Mesendoderm (in vitro differentiated cells): Measurements from ENCODE around the gene SSTR4. TPM values are rescaled to one million over a fixed set of nuclear protein-coding genes. Genes with fewer than 3 reads are reported as not detected.
"Not testable (repeated sequence)": the region's sequence is repeated elsewhere in the genome, so short reads cannot be mapped to it uniquely, and the experiment has no call there.

ENCODE experiments used
- DNase-seq: peaks from one replicate; pipeline ENCODE4 v3.0.0; 2013
- H2AK5ac ChIP-seq: 2 replicates; pipeline ENCODE4 v1.6.1; 2013; ENCODE audit warnings: low read length, inconsistent platforms
- H2BK120ac ChIP-seq: 2 replicates; pipeline ENCODE4 v1.6.1; 2013; ENCODE audit warnings: low read depth, mild to moderate bottlenecking, low read length, moderate library complexity, mixed read lengths
- H2BK15ac ChIP-seq: replicated peaks from 2 replicates; pipeline ENCODE4 v1.6.1; 2013; ENCODE audit warnings: low read depth, mild to moderate bottlenecking, moderate library complexity
- H2BK5ac ChIP-seq: 2 replicates; pipeline ENCODE4 v1.6.1; 2013; ENCODE audit warnings: low read length, inconsistent platforms
- H3K18ac ChIP-seq: 2 replicates; pipeline ENCODE4 v1.6.1; 2013; ENCODE audit warnings: mild to moderate bottlenecking, low read length, mixed read lengths
- H3K23ac ChIP-seq: one replicate; pipeline ENCODE4 v1.6.1; 2013; ENCODE audit warnings: low read length
- H3K27ac ChIP-seq: 2 replicates; pipeline ENCODE4 v1.5.1; 2013; ENCODE audit warnings: low read depth, mild to moderate bottlenecking, inconsistent platforms, low read length, moderate library complexity
- H3K27me3 ChIP-seq: 2 replicates; pipeline ENCODE4 v1.6.1; 2013; ENCODE audit warnings: low read length, control low read depth, mild to moderate bottlenecking, inconsistent platforms; ENCODE audit not compliant: insufficient read depth, poor library complexity
- H3K36me3 ChIP-seq: 2 replicates; pipeline ENCODE4 v1.6.1; 2013; ENCODE audit warnings: low read length, inconsistent platforms; ENCODE audit not compliant: control insufficient read depth, insufficient read depth
- H3K4ac ChIP-seq: one replicate; pipeline ENCODE4 v1.6.1; 2013; ENCODE audit warnings: low read depth, mild to moderate bottlenecking, low read length, moderate library complexity
- H3K4me1 ChIP-seq: 2 replicates; pipeline ENCODE4 v1.6.1; 2013; ENCODE audit warnings: low read depth, low read length, inconsistent platforms; ENCODE audit not compliant: control insufficient read depth
- H3K4me2 ChIP-seq: 2 replicates; pipeline ENCODE4 v1.6.1; 2013; ENCODE audit warnings: low read length
- H3K4me3 ChIP-seq: 2 replicates; pipeline ENCODE4 v1.5.1; 2013; ENCODE audit warnings: mild to moderate bottlenecking, low read length
- H3K56ac ChIP-seq: one replicate; pipeline ENCODE4 v1.6.1; 2013; ENCODE audit warnings: low read length
- H3K79me1 ChIP-seq: 2 replicates; pipeline ENCODE4 v1.6.1; 2013; ENCODE audit warnings: low read length, inconsistent platforms
- H3K79me2 ChIP-seq: 2 replicates; pipeline ENCODE4 v1.6.1; 2013; ENCODE audit warnings: mild to moderate bottlenecking, low read length; ENCODE audit not compliant: control insufficient read depth, insufficient read depth
- H3K9ac ChIP-seq: 2 replicates; pipeline ENCODE4 v1.6.1; 2013; ENCODE audit warnings: low read length, inconsistent platforms
- H4K5ac ChIP-seq: one replicate; pipeline ENCODE4 v1.6.1; 2013; ENCODE audit warnings: low read length
- H4K8ac ChIP-seq: one replicate; pipeline ENCODE4 v1.6.1; 2013; ENCODE audit warnings: low read depth, mild to moderate bottlenecking, control low read depth, low read length, moderate library complexity
- WGBS: extraction: QIAGEN DNeasy Blood & Tissue Kit; methylation state at CpG from one replicate; pipeline ENCODE4 v1.1.7; 2013; ENCODE audit warnings: low lambda C conversion rate, missing lambda C conversion rate; ENCODE audit not compliant: insufficient coverage; ENCODE audit errors: extremely low coverage; 5-methylcytosine and 5-hydroxymethylcytosine counted together
- polyA plus RNA-seq, 2 experiments: library from polyadenylated mRNA; stranded (reverse); fragments of 200-250 nt; gene quantifications; one replicate each; pipeline ENCODE4 v1.2.3, GENCODE V29; 2013

Gene SSTR4
- 0.39 TPM for polyA plus RNA-seq (2013, experiment 1 of 2)
- 0.34 TPM for polyA plus RNA-seq (2013, experiment 2 of 2)

DNA sequence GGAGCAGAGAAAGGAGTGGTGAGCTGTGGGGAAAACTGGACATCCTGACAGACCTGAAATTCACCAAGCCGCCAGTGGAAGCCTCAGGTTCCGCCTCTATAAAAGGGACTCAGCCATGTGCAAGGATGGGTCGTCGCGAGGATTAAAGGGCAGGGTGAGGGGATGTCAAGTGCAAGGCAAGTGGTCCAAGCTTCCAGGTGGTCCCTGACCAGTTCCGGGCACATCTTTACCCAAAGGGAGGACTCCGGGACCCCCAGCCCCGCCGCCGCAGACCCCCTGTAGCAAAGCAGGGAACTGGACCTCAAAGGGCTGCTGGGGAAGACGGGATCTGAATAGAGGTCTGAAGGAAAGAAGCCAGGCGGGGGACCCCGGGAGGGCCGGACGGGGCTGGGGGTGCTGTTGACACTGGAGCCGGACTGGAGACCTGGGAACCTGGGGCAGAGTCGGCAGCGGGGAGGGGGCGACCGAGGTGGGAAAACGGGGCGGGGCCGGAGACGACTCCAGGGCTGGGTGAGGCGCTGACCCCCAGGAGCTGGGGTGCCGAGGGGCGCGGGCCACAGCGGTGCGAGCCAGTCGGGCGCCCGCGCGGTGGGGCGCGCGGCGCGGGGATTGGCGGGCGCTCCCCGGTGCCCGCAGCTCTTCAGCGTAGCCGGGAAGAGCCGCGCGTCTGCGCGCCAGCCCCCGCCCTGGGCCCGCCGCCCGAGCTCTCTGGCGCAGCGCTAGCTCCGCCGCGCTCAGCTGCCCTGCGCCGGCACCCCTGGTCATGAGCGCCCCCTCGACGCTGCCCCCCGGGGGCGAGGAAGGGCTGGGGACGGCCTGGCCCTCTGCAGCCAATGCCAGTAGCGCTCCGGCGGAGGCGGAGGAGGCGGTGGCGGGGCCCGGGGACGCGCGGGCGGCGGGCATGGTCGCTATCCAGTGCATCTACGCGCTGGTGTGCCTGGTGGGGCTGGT is at the start of gene SSTR4:
Gene SSTR4, plus strand, starts transcription at position 592 of the 951 bp plus-strand sequence. Its CDS starts 172 bp downstream, at position 764.
- H3K18ac ChIP-seq: no peak within 1 kb of the TSS
- H3K79me1 ChIP-seq: no peaks in the 10 kb centered on the region
- peak within 1 kb of the TSS; percentile 57 for H3K56ac ChIP-seq
- no peak for DNase-seq
- H3K4me2 ChIP-seq: peak within 1 kb of the TSS; percentile 29
- no peaks in the 10 kb centered on the region for H3K79me2 ChIP-seq
- no peak within 1 kb of the TSS for H2BK15ac ChIP-seq
- H3K4ac ChIP-seq: no peak within 1 kb of the TSS
- no peak within 1 kb of the TSS for H3K23ac ChIP-seq
- peaks cover 2% of the 10 kb centered on the region for H3K27me3 ChIP-seq
- no peaks in the 10 kb centered on the region for H3K4me1 ChIP-seq
- H2BK120ac ChIP-seq: no peak within 1 kb of the TSS
- no peak within 1 kb of the TSS for H2BK5ac ChIP-seq
- no CpG with 5 or more reads among the region's 83 CpGs for WGBS
- H2AK5ac ChIP-seq: no peak within 1 kb of the TSS
- no peaks in the 10 kb centered on the region for H3K36me3 ChIP-seq
- H3K9ac ChIP-seq: no peak within 1 kb of the TSS
- no peak within 1 kb of the TSS for H4K8ac ChIP-seq
- no peak within 1 kb of the TSS for H3K4me3 ChIP-seq
- no peak within 1 kb of the TSS for H3K27ac ChIP-seq
- no peak within 1 kb of the TSS for H4K5ac ChIP-seq

- no peak overlapping the region for H2BK120ac ChIP-seq
- H3K4me3 ChIP-seq: no peak overlapping the region
- no peaks in the 10 kb centered on the region for H3K36me3 ChIP-seq
- H2BK15ac ChIP-seq: no peak overlapping the region
- no peak overlapping the region for H2AK5ac ChIP-seq
- H3K4me2 ChIP-seq: no peak overlapping the region
- H3K27ac ChIP-seq: no peak overlapping the region
- H3K79me2 ChIP-seq: no peaks in the 10 kb centered on the region
- H4K5ac ChIP-seq: no peak overlapping the region
- no peaks in the 10 kb centered on the region for H3K79me1 ChIP-seq
- H3K4ac ChIP-seq: no peak overlapping the region
- H3K9ac ChIP-seq: no peak overlapping the region
- H3K18ac ChIP-seq: no peak overlapping the region
- no peaks in the 10 kb centered on the region for H3K4me1 ChIP-seq
- no peak overlapping the region for H2BK5ac ChIP-seq
- WGBS: 100% methylated on average over 1 of the region's 1 CpG
- no peak overlapping the region for H3K23ac ChIP-seq
- DNase-seq: no peak
- H4K8ac ChIP-seq: no peak overlapping the region
- no peak overlapping the region for H3K56ac ChIP-seq
- no peaks in the 10 kb centered on the region for H3K27me3 ChIP-seq
Observed at GRCh38 chr20:22986601-22987000, 48.5 kb upstream of the SSTR4 start.

GRCh38 chr20:22991424-22991823 is 43.7 kb upstream of the SSTR4 start:
- WGBS: no CpG with 5 or more reads among the region's 3 CpGs
- H3K27ac ChIP-seq, H2AK5ac ChIP-seq, H2BK15ac ChIP-seq, H3K4me1 ChIP-seq, H3K4ac ChIP-seq, H4K5ac ChIP-seq, DNase-seq, H3K79me1 ChIP-seq, H3K23ac ChIP-seq, H3K27me3 ChIP-seq, H3K56ac ChIP-seq, H3K9ac ChIP-seq, H2BK120ac ChIP-seq, H4K8ac ChIP-seq, H3K79me2 ChIP-seq, H3K36me3 ChIP-seq, H3K18ac ChIP-seq, H2BK5ac ChIP-seq, H3K4me3 ChIP-seq, H3K4me2 ChIP-seq: not testable (repeated sequence)

DNA sequence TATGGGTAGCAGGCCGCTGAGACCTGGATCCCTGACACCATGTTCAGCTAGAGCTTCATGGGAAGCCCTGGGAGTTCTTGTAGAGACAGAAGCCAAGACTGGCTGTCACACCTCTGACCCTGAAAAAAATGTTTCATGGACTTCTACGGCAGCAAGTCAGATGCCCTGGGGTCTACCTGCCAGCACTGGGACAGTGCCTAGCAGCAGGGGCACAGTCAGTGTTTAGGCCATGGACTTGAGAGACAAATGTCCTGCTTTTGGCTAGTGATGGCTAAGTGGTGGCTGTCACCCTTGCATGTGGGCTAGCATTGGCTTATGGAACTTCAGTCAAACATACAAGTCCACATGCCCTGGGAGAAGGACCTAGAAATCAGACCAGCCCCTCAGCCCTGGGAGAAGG is 41.3 kb upstream of the SSTR4 start:
- no peak overlapping the region for H3K9ac ChIP-seq
- H2BK120ac ChIP-seq: no peak overlapping the region
- no peak for DNase-seq
- no peaks in the 10 kb centered on the region for H3K79me1 ChIP-seq
- no peaks in the 10 kb centered on the region for H3K4me1 ChIP-seq
- no peak overlapping the region for H3K18ac ChIP-seq
- H3K36me3 ChIP-seq: no peaks in the 10 kb centered on the region
- H4K8ac ChIP-seq: no peak overlapping the region
- no peak overlapping the region for H3K4me3 ChIP-seq
- no peak overlapping the region for H3K4me2 ChIP-seq
- no peak overlapping the region for H2BK5ac ChIP-seq
- no CpG with 5 or more reads among the region's 2 CpGs for WGBS
- no peak overlapping the region for H3K23ac ChIP-seq
- no peak overlapping the region for H3K56ac ChIP-seq
- H2AK5ac ChIP-seq: no peak overlapping the region
- no peaks in the 10 kb centered on the region for H3K79me2 ChIP-seq
- no peaks in the 10 kb centered on the region for H3K27me3 ChIP-seq
- H2BK15ac ChIP-seq: no peak overlapping the region
- H3K4ac ChIP-seq: no peak overlapping the region
- no peak overlapping the region for H3K27ac ChIP-seq
- no peak overlapping the region for H4K5ac ChIP-seq

DNA sequence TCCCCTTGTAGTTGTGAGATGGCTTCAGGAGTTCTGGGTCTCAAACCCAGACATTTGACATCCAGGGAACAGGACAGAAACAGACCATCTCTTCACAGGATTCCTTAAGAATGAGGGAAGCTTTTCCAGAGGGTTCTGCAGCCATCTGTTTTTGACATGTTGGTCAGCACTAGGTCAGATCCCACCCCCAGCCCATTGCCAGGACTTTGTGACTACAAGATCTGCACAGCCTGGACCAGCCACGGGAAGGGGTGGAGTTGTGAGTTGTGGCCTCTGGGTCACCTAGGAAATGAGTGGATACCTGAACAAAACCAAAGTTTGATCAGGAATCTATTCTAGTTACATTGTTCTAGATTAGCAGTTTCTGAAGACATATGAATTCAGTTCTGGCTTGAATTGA is 39.2 kb upstream of the SSTR4 start:
- no peak overlapping the region for H3K4ac ChIP-seq
- no peak overlapping the region for H3K27ac ChIP-seq
- H4K5ac ChIP-seq: no peak overlapping the region
- H3K4me1 ChIP-seq: no peaks in the 10 kb centered on the region
- no peak overlapping the region for H3K23ac ChIP-seq
- WGBS: no CpG with 5 or more reads among the region's 1 CpG
- no peak overlapping the region for H2BK120ac ChIP-seq
- H3K18ac ChIP-seq: no peak overlapping the region
- no peak overlapping the region for H2BK15ac ChIP-seq
- no peaks in the 10 kb centered on the region for H3K27me3 ChIP-seq
- no peak overlapping the region for H2BK5ac ChIP-seq
- H3K79me1 ChIP-seq: no peaks in the 10 kb centered on the region
- H3K79me2 ChIP-seq: no peaks in the 10 kb centered on the region
- H3K56ac ChIP-seq: no peak overlapping the region
- H2AK5ac ChIP-seq: no peak overlapping the region
- no peak overlapping the region for H3K4me3 ChIP-seq
- DNase-seq: no peak
- no peak overlapping the region for H3K9ac ChIP-seq
- no peak overlapping the region for H4K8ac ChIP-seq
- H3K4me2 ChIP-seq: no peak overlapping the region
- no peaks in the 10 kb centered on the region for H3K36me3 ChIP-seq
